HAP-1 (cell line): ENCODE measurements around the gene MAPT.
"Not testable (repeated sequence)": the region's sequence is repeated elsewhere in the genome, so short reads cannot be mapped to it uniquely, and the experiment has no call there.

ENCODE experiments used
- DNase-seq, 2 experiments: peaks; one replicate each; pipeline ENCODE4 v3.0.0-alpha.2; 2016 to 2020; ENCODE audit warnings: low spot score in 2 of 2
- H3K27me3 ChIP-seq: fragments of 250-450 bp; sonication (Bioruptor Pico); 2 replicates; pipeline ENCODE4 v1.5.1; 2020; ENCODE audit warnings: low read depth, mild to moderate bottlenecking, moderate library complexity
- H3K36me3 ChIP-seq: fragments of 250-450 bp; sonication (Bioruptor Pico); replicated peaks from 2 replicates; pipeline ENCODE4 v1.5.1; 2020; ENCODE audit warnings: mild to moderate bottlenecking
- H3K4me1 ChIP-seq: fragments of 250-450 bp; sonication (Bioruptor Pico); 2 replicates; pipeline ENCODE4 v1.5.1; 2020; ENCODE audit warnings: mild to moderate bottlenecking
- H3K4me3 ChIP-seq: fragments of 250-450 bp; sonication (Bioruptor Pico); 2 replicates; pipeline ENCODE4 v1.5.1; 2020; ENCODE audit warnings: mild to moderate bottlenecking, moderate library complexity
- H3K9me3 ChIP-seq: fragments of 250-450 bp; sonication (Bioruptor Pico); 2 replicates; pipeline ENCODE4 v1.5.1; 2020; ENCODE audit warnings: mild to moderate bottlenecking, moderate library complexity
- in situ Hi-C: fragments of 300-500 bp; cut with MboI; formaldehyde crosslinking; loops from 3 replicates; pipeline ENCODE4 v1.14.3; 2020; ENCODE audit warnings: low sequenced_read_pairs, inconsistent platforms, mixed read lengths

MAPT gene

DNA sequence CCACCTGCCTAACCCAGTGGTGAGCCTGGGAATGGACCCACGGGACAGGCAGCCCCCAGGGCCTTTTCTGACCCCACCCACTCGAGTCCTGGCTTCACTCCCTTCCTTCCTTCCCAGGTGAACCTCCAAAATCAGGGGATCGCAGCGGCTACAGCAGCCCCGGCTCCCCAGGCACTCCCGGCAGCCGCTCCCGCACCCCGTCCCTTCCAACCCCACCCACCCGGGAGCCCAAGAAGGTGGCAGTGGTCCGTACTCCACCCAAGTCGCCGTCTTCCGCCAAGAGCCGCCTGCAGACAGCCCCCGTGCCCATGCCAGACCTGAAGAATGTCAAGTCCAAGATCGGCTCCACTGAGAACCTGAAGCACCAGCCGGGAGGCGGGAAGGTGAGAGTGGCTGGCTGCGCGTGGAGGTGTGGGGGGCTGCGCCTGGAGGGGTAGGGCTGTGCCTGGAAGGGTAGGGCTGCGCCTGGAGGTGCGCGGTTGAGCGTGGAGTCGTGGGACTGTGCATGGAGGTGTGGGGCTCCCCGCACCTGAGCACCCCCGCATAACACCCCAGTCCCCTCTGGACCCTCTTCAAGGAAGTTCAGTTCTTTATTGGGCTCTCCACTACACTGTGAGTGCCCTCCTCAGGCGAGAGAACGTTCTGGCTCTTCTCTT, 102.1 kb downstream of the MAPT start:
- Histone ChIP-seq H3K9me3 (no peaks in the 10 kb centered on the region), H3K36me3 (no peaks in the 10 kb centered on the region), H3K4me1 (no peaks in the 10 kb centered on the region), H3K4me3 (no peak overlapping the region), H3K27me3 (no peaks in the 10 kb centered on the region)
- DNase-seq, result no peak
- in situ Hi-C loops, result loop anchor here (25.0 kb wide), 1 partner anchor 816 kb away; the partner anchor contains the start of gene WNT3

DNA sequence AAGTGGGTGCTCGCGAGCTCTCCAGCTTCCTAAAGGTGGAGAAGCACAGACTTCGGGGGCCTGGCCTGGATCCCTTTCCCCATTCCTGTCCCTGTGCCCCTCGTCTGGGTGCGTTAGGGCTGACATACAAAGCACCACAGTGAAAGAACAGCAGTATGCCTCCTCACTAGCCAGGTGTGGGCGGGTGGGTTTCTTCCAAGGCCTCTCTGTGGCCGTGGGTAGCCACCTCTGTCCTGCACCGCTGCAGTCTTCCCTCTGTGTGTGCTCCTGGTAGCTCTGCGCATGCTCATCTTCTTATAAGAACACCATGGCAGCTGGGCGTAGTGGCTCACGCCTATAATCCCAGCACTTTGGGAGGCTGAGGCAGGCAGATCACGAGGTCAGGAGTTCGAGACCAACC, 102.8 kb downstream of the MAPT start:
- Histone ChIP-seq H3K4me1 (no peaks in the 10 kb centered on the region), H3K9me3 (no peaks in the 10 kb centered on the region), H3K27me3 (no peaks in the 10 kb centered on the region), H3K36me3 (no peaks in the 10 kb centered on the region), H3K4me3 (no peak overlapping the region)
- no peak for DNase-seq
- in situ Hi-C loops, result loop anchor here (25.0 kb wide), 1 partner anchor 815 kb away; the partner anchor contains the start of gene WNT3

DNA sequence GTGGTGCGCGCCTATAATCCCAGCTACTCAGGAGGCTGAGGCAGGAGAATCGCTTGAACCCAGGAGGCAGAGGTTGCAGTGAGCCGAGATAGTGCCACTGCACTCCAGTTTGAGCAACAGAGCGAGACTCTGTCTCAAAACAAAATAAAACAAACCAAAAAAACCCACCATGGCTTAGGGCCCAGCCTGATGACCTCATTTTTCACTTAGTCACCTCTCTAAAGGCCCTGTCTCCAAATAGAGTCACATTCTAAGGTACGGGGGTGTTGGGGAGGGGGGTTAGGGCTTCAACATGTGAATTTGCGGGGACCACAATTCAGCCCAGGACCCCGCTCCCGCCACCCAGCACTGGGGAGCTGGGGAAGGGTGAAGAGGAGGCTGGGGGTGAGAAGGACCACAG, 103.3 kb downstream of the MAPT start:
- Histone ChIP-seq H3K27me3 (no peaks in the 10 kb centered on the region), H3K4me3 (no peak overlapping the region), H3K36me3 (no peaks in the 10 kb centered on the region), H3K9me3 (no peaks in the 10 kb centered on the region), H3K4me1 (no peaks in the 10 kb centered on the region)
- in situ Hi-C loops, result loop anchor here (25.0 kb wide), 1 partner anchor 815 kb away; the partner anchor contains the start of gene WNT3
- no peak for DNase-seq

DNA sequence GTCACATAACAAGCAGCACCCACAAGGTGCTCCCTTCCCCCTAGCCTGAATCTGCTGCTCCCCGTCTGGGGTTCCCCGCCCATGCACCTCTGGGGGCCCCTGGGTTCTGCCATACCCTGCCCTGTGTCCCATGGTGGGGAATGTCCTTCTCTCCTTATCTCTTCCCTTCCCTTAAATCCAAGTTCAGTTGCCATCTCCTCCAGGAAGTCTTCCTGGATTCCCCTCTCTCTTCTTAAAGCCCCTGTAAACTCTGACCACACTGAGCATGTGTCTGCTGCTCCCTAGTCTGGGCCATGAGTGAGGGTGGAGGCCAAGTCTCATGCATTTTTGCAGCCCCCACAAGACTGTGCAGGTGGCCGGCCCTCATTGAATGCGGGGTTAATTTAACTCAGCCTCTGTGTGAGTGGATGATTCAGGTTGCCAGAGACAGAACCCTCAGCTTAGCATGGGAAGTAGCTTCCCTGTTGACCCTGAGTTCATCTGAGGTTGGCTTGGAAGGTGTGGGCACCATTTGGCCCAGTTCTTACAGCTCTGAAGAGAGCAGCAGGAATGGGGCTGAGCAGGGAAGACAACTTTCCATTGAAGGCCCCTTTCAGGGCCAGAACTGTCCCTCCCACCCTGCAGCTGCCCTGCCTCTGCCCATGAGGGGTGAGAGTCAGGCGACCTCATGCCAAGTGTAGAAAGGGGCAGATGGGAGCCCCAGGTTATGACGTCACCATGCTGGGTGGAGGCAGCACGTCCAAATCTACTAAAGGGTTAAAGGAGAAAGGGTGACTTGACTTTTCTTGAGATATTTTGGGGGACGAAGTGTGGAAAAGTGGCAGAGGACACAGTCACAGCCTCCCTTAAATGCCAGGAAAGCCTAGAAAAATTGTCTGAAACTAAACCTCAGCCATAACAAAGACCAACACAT, 104.9 kb downstream of the MAPT start, which contains the start of gene STH:
Gene STH, plus strand, starts transcription at position 264 of the 913 bp plus-strand sequence. Its CDS starts 30 bp downstream, at position 294.
- DNase-seq, result no peak
- no peaks in the 10 kb centered on the region for H3K9me3 ChIP-seq
- in situ Hi-C loops, result loop anchor here (25.0 kb wide), 1 partner anchor 813 kb away; the partner anchor contains the start of gene WNT3
- no peaks in the 10 kb centered on the region for H3K36me3 ChIP-seq
- no peaks in the 10 kb centered on the region for H3K4me1 ChIP-seq
- H3K4me3 ChIP-seq, result no peak within 1 kb of the TSS
- no peaks in the 10 kb centered on the region for H3K27me3 ChIP-seq

DNA sequence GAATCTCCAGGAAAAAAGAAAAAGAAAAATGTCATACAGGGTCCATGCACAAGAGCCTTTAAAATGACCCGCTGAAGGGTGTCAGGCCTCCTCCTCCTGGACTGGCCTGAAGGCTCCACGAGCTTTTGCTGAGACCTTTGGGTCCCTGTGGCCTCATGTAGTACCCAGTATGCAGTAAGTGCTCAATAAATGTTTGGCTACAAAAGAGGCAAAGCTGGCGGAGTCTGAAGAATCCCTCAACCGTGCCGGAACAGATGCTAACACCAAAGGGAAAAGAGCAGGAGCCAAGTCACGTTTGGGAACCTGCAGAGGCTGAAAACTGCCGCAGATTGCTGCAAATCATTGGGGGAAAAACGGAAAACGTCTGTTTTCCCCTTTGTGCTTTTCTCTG, 105.5 kb downstream of the MAPT start:
- H3K9me3 ChIP-seq, result no peaks in the 10 kb centered on the region
- H3K27me3 ChIP-seq, result no peaks in the 10 kb centered on the region
- in situ Hi-C loops, result loop anchor here (5.0 to 25.0 kb wide), 3 partner anchors 52 to 812 kb away; partner anchors contain the start of gene WNT3
- no peak overlapping the region for H3K4me3 ChIP-seq
- no peaks in the 10 kb centered on the region for H3K36me3 ChIP-seq
- no peaks in the 10 kb centered on the region for H3K4me1 ChIP-seq
- DNase-seq, result no peak

DNA sequence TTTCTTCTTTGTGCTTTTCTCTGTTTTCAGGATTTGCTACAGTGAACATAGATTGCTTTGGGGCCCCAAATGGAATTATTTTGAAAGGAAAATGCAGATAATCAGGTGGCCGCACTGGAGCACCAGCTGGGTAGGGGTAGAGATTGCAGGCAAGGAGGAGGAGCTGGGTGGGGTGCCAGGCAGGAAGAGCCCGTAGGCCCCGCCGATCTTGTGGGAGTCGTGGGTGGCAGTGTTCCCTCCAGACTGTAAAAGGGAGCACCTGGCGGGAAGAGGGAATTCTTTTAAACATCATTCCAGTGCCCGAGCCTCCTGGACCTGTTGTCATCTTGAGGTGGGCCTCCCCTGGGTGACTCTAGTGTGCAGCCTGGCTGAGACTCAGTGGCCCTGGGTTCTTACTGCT, 105.9 kb downstream of the MAPT start:
- in situ Hi-C loops, result loop anchor here (5.0 to 10.0 kb wide), 2 partner anchors 52 to 215 kb away; no protein-coding TSS in a partner anchor
- no peaks in the 10 kb centered on the region for H3K9me3 ChIP-seq
- H3K27me3 ChIP-seq, result no peaks in the 10 kb centered on the region
- H3K4me1 ChIP-seq, result no peaks in the 10 kb centered on the region
- H3K36me3 ChIP-seq, result no peaks in the 10 kb centered on the region
- DNase-seq, result no peak
- H3K4me3 ChIP-seq, result no peak overlapping the region

DNA sequence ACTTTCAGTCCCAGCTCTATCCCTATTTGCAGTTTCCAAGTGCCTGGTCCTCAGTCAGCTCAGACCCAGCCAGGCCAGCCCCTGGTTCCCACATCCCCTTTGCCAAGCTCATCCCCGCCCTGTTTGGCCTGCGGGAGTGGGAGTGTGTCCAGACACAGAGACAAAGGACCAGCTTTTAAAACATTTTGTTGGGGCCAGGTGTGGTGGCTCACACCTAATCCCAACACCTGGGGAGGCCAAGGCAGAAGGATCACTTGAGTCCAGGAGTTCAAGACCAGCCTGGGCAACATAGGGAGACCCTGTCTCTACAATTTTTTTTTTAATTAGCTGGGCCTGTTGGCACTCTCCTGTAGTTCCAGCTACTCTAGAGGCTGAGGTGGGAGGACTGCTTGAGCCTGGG, 106.4 kb downstream of the MAPT start:
- in situ Hi-C loops, result loop anchor here (5.0 to 10.0 kb wide), 2 partner anchors 52 to 214 kb away; no protein-coding TSS in a partner anchor
- DNase-seq, result no peak
- no peak overlapping the region for H3K4me3 ChIP-seq

DNA sequence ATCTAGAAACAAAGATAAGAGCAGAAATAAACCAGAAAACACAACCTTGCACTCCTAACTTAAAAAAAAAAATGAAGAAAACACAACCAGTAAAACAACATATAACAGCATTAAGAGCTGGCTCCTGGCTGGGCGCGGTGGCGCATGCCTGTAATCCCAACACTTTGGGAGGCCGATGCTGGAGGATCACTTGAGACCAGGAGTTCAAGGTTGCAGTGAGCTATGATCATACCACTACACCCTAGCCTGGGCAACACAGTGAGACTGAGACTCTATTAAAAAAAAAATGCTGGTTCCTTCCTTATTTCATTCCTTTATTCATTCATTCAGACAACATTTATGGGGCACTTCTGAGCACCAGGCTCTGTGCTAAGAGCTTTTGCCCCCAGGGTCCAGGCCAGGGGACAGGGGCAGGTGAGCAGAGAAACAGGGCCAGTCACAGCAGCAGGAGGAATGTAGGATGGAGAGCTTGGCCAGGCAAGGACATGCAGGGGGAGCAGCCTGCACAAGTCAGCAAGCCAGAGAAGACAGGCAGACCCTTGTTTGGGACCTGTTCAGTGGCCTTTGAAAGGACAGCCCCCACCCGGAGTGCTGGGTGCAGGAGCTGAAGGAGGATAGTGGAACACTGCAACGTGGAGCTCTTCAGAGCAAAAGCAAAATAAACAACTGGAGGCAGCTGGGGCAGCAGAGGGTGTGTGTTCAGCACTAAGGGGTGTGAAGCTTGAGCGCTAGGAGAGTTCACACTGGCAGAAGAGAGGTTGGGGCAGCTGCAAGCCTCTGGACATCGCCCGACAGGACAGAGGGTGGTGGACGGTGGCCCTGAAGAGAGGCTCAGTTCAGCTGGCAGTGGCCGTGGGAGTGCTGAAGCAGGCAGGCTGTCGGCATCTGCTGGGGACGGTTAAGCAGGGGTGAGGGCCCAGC, 107.3 kb downstream of the MAPT start:
- in situ Hi-C loops, result loop anchor here (5.0 to 10.0 kb wide), 2 partner anchors 51 to 213 kb away; no protein-coding TSS in a partner anchor
- Histone ChIP-seq H3K4me1 (no peaks in the 10 kb centered on the region), H3K9me3 (no peaks in the 10 kb centered on the region), H3K27me3 (no peaks in the 10 kb centered on the region), H3K36me3 (no peaks in the 10 kb centered on the region), H3K4me3 (no peak overlapping the region)
- DNase-seq, result no peak

More for the DNA sequence above, 106.4 kb downstream of the MAPT start:
- no peaks in the 10 kb centered on the region for H3K36me3 ChIP-seq
- no peaks in the 10 kb centered on the region for H3K4me1 ChIP-seq
- no peaks in the 10 kb centered on the region for H3K9me3 ChIP-seq
- H3K27me3 ChIP-seq, result no peaks in the 10 kb centered on the region

DNA sequence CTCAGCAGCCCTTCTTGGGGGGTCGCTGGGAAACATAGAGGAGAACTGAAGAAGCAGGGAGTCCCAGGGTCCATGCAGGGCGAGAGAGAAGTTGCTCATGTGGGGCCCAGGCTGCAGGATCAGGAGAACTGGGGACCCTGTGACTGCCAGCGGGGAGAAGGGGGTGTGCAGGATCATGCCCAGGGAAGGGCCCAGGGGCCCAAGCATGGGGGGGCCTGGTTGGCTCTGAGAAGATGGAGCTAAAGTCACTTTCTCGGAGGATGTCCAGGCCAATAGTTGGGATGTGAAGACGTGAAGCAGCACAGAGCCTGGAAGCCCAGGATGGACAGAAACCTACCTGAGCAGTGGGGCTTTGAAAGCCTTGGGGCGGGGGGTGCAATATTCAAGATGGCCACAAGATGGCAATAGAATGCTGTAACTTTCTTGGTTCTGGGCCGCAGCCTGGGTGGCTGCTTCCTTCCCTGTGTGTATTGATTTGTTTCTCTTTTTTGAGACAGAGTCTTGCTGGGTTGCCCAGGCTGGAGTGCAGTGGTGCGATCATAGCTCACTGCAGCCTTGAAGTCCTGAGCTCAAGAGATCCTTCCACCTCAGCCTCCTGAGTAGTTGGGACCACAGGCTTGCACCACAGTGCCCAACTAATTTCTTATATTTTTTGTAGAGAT, 108.1 kb downstream of the MAPT start:
- no peak overlapping the region for H3K4me3 ChIP-seq
- in situ Hi-C loops, result loop anchor here (5.0 to 10.0 kb wide), 2 partner anchors 50 to 212 kb away; no protein-coding TSS in a partner anchor
- DNase-seq, result peak; percentile 38 to 83
- H3K36me3 ChIP-seq, result no peaks in the 10 kb centered on the region
- no peaks in the 10 kb centered on the region for H3K9me3 ChIP-seq
- no peaks in the 10 kb centered on the region for H3K27me3 ChIP-seq
- no peaks in the 10 kb centered on the region for H3K4me1 ChIP-seq

DNA sequence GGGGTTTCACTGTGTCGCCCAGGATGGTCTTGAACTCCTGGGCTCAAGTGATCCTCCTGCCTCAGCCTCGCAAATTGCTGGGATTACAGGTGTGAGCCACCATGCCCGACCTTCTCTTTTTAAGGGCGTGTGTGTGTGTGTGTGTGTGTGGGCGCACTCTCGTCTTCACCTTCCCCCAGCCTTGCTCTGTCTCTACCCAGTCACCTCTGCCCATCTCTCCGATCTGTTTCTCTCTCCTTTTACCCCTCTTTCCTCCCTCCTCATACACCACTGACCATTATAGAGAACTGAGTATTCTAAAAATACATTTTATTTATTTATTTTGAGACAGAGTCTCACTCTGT, 108.6 kb downstream of the MAPT start:
- in situ Hi-C loops, result loop anchor here (5.0 to 10.0 kb wide), 2 partner anchors 49 to 212 kb away; no protein-coding TSS in a partner anchor
- no peaks in the 10 kb centered on the region for H3K36me3 ChIP-seq
- no peak for DNase-seq
- H3K9me3 ChIP-seq, result no peaks in the 10 kb centered on the region
- no peaks in the 10 kb centered on the region for H3K4me1 ChIP-seq
- H3K27me3 ChIP-seq, result no peaks in the 10 kb centered on the region
- H3K4me3 ChIP-seq, result no peak overlapping the region

DNA sequence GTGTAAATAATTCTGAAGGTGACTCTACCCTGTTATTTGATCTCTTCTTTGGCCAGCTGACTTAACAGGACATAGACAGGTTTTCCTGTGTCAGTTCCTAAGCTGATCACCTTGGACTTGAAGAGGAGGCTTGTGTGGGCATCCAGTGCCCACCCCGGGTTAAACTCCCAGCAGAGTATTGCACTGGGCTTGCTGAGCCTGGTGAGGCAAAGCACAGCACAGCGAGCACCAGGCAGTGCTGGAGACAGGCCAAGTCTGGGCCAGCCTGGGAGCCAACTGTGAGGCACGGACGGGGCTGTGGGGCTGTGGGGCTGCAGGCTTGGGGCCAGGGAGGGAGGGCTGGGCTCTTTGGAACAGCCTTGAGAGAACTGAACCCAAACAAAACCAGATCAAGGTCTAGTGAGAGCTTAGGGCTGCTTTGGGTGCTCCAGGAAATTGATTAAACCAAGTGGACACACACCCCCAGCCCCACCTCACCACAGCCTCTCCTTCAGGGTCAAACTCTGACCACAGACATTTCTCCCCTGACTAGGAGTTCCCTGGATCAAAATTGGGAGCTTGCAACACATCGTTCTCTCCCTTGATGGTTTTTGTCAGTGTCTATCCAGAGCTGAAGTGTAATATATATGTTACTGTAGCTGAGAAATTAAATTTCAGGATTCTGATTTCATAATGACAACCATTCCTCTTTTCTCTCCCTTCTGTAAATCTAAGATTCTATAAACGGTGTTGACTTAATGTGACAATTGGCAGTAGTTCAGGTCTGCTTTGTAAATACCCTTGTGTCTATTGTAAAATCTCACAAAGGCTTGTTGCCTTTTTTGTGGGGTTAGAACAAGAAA, 109.8 kb downstream of the MAPT start:
- Histone ChIP-seq H3K27me3 (no peaks in the 10 kb centered on the region), H3K36me3 (no peaks in the 10 kb centered on the region), H3K4me1 (no peaks in the 10 kb centered on the region), H3K4me3 (no peak overlapping the region), H3K9me3 (no peaks in the 10 kb centered on the region)
- in situ Hi-C loops, result loop anchor here (5.0 to 10.0 kb wide), 2 partner anchors 48 to 211 kb away; no protein-coding TSS in a partner anchor
- no peak for DNase-seq

DNA sequence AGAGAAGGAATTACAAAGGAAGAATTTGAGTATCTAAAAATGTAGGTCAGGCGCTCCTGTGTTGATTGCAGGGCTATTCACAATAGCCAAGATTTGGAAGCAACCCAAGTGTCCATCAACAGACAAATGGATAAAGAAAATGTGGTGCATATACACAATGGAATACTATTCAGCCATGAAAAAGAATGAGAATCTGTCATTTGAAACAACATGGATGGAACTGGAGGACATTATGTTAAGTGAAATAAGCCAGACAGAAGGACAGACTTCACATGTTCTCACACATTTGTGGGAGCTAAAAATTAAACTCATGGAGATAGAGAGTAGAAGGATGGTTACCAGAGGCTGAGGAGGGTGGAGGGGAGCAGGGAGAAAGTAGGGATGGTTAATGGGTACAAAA, 111.7 kb downstream of the MAPT start:
- not testable (repeated sequence) for H3K4me1 ChIP-seq, H3K27me3 ChIP-seq, H3K36me3 ChIP-seq, H3K4me3 ChIP-seq, H3K9me3 ChIP-seq, DNase-seq
- in situ Hi-C loops, result loop anchor here (10.0 kb wide), 1 partner anchor 209 kb away; no protein-coding TSS in a partner anchor
